GM18519 (cell line): ENCODE measurements around the gene PDZD7.
A peak's percentile ranks its signal among the peaks of the same experiment; 100 is the strongest.

Experiments
- ATAC-seq: cut with Tn5 transposase; IDR thresholded peaks from one replicate; pipeline ENCODE4 v1.9.1; 2021; ENCODE audit warnings: mild to moderate bottlenecking, moderate library complexity; ENCODE audit not compliant: unreplicated experiment, low FRiP score

Gene PDZD7

DNA sequence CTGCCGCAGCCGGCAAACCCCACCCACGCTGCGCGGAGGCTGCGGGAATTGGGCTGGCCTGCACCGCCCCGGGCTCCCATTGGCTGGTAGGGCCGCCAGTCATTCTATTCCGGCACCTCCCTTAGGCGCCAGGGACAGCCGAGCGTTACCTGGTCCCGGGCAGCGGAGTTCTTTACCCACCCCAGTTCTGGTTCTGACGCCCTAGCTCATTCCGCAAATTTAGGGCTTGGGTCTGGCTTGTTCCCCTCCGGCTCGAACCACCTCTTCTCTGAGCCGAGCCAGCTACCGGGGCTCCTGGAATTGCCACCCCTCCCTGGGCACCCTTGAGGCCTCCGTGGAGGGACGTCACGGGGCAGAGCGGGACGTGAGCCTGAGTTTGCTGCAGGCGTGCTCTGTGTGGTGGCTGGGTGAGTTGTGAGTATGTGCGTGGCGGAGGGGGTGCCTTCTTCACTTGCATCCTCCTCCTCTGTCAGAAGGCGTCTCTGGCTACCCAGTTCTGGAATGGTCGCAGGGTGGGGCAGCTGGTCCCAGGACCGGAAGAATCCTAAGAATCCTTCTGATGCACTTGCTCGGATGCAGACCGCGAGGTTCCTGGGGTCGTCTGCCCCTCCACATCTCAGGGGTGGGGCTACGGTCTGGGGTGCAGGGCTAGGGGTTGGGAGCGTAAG lies at the start of gene PDZD7, which contains the start of gene SFXN3:
TSS of gene PDZD7 (minus strand) at position 2 of the 668 bp plus-strand sequence. CDS start 910 bp downstream, outside the sequence.
TSS of gene SFXN3 (plus strand) at position 107 of the 668 bp plus-strand sequence. CDS start 3,461 bp downstream, outside the sequence.
- ATAC-seq: peak; percentile 63

DNA sequence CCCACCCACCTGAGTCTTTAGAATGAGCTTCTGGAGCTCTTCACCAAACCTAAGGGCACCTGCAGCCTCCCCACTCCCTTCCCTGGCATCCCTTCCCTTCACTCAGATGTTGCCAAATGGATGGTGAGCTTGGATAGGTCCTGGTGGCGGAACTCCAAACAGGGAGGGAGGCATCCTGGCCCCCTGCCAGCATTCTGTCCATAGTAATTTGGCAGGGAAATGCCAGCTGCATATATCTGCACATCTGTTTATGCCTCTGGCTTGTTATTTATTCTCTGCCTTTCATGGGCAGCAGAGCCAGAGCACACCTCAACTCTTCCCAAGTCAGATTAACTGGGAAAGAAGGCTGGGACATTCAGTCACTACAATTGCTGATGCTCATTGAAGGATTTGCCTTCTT lies 48.9 kb upstream of the PDZD7 start:
- ATAC-seq: no peak

DNA sequence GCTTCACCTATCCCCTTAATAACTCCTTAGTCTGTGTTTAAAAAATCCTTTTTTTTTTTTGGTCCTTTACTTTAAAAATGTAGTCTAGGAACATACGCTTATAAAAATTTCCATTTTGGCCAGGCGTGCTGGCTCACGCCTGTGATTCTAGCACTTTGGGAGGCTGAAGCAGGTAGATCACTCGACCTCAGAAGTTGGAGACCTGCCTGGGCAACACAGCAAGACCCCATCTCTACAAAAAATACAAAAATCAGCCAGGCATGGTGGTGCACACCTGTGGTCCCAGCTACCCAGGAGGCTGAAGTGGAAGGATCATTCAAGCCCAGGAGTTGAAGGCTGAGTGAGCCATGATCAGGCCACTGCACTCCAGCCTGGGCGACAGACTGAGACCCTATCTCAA lies 45.7 kb upstream of the PDZD7 start:
- no peak for ATAC-seq

DNA sequence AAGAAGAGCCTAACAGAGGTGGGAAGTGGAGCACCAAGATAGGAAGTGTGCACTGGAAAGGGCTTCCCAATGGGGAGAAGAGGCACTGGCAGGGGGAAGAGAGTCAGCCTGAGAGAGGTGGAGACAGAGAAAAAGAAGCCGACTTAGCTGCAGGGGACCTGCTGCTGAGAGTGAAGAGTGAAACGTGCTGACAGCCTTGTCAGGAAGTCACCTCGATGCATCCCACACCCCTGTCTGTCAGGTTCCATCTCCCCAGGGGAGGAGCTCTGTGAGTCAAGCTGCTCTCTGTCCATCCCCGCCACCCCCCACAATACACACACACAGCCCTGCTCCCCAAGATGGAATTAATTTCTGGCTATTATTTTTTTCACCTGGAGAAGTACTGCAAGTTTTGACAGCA lies 44.8 kb upstream of the PDZD7 start:
- ATAC-seq: no peak

DNA sequence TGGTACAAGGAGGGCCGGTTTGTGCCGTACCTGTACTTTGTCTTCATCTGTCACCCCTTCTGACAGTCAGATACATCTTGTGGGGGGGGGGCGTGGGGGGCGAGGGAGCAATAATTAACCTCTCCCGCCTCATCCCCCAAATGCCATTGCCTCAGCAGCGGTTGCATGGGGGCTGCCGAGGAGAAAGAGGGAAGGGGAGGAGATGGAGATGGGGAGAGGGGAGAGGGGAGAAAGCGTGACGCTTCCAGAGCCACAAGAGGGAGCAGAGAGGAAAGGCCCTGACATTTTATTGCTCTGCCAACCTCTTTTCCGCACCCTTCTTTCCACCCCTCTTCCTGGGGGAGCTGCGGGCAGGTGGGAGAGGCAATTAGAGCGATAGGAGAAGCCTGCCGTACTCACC lies 42.7 kb upstream of the PDZD7 start:
- no peak for ATAC-seq

DNA sequence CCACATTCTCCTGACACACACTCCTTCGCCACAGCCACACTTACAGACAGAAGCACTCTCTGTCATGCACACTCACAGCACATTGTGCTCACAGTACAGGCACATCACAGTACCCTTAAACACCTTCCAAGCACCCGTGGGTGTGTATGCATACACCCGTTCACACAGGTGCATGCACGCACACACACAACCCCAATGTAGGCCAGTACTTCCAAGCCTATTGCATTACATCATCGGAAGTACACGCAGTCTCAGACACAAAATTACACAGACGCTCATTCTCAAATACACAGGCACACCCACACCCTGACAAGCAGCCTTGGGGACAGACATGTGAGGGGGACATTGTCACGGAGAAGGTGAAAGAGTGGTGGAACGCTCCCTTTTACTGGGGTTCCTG lies 42.0 kb upstream of the PDZD7 start:
- no peak for ATAC-seq

DNA sequence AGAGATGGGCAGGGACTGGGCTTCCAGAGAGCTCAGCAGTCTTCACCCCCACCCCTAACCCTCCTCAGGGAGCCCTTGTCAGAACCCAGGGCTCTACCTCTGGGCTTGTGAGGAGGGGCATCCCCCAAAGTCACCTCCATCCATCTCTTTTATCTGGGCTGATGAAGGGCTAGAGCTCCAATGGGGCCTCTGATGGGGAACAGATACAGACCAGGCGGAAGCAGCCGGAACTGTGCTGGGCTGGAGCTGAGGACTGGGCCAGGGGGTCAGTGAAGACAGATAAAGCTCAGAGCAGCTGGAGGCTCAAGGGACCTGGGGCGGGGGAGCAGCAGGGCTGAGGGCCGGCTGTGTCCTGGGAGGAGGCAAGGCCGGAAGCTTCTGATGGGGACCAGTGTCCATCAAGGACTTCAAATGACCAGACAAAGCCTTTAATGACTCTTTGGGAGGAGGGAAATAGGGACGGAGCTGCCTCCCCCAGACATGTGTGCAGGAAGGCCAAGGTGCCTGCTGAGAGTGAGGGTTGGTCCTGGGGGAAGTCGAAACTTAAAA lies 41.0 kb upstream of the PDZD7 start:
- ATAC-seq: no peak

DNA sequence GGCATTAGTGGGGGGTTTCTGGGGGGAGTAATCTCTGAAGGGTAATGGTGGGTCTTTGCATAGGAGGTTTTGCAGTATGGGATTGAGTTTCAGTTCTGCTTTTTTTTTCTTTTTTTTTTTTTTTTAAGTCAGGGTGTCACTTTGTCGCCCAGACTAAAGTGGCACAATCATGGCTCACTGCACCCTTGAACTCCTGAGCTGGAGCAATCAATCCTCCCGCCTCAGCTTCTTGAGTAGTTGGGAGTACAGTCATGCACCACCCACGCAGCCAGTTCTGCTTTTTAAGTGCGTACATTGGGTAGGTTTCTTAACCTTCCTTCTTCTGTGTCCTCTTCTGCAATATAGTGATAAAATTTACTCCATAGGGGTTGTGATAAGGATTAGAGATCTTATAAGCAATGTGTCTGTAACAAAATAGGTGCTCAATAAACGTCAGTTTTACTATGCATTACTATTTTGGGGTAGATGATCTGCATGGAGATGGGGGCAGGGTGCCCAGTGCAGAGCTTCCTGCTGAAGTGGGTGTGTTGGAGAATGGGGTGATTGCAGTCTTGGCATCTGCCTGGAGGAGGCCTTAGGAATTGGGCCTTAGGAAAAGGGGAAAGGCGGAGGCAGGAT lies 40.4 kb upstream of the PDZD7 start:
- ATAC-seq: no peak

DNA sequence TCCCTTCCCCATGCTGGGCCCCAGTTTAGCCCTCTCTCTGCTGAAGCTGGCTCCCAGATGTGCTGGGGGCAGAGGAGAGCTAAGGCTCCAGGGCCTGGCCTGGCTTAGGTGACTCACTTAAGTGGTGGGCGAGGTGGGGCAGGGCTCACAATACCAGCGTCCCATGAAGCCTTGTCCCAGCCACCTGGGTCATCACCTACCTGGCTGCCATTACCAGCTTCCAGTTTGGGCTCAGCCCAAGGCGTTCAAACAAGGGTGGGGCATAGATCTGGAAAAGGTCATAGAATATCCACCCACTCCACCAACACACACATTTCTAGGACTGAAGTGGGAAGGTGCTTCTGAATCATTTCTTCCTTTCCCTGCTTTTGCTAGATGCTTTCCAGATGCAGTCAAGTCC lies 39.2 kb upstream of the PDZD7 start:
- no peak for ATAC-seq

DNA sequence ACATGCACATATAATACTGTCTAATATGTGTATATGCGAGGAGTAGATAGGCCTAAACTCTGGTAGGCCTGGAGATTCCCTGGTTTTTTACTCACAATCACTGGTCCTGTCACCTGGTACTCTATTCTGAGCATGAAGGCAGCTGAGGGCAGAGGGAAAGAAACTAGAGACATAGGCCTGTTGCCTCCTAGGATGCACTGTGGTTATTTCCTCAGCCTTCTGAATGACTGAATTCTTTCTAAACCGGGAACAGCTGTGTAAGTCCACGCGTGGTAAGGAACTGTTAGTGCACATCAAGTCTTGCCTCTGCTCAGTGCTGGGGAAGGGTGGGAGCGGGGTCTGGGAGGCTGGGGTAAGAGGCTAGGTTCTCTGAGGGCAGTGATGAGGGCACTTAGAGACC lies 38.5 kb upstream of the PDZD7 start:
- ATAC-seq: no peak

DNA sequence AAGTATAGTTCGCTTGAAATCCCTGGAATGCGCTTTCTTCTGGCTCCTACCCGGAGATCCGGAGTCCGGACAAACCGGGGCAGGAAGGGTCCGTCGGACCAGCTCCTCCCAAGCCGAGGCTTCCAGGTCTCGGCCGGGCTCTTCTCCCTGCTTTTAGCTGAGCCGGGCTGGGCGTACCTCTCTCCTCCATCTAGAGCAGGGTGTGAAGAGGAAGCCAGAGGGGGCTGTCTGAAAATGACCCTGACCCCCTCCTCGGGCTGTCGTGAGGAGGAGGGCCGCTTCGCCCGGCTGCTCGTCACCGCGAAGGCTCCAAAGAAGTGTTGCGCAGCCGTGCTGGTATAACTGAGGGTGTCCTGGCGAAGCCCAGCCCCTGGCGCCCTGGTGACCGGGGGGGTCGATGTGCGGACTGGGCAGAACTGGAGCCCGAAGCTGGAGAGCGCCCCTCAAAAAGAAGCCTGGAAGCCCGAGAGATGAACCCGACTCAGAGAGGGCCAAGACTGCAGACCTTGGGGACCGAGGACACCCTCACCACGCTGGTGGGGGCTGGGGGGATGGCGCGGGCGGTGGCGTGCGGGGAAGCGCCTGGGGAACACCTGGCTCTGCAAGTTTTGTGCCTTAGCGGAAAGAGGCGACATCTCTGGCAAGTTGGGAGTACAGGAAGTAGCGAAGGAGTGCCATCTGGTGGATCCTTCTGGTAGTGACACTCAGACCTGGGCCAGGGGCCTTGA lies 36.6 kb upstream of the PDZD7 start:
- ATAC-seq: no peak

DNA sequence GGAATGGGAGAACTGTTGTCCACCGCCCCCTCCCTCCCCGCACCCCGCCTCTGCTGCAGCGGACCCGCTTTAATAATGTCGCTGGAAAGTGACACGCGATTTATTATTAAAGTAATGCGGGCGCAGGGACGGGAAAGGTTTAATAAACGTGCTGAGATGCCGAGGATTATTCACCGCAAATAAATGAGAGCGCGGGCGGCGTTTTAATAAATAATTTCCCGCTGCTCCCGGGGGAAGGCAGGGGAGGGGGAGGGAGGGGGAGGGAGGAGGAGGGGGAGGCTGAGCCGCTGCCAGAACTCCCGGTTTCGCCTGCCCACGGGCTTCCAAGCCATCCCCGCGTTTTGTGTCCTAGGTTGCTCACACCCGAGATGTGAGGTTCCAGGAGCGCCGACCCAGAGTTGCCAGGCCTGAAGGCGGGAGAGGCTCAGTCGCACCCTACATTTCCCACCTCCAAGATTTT lies 36.0 kb upstream of the PDZD7 start:
- no peak for ATAC-seq

DNA sequence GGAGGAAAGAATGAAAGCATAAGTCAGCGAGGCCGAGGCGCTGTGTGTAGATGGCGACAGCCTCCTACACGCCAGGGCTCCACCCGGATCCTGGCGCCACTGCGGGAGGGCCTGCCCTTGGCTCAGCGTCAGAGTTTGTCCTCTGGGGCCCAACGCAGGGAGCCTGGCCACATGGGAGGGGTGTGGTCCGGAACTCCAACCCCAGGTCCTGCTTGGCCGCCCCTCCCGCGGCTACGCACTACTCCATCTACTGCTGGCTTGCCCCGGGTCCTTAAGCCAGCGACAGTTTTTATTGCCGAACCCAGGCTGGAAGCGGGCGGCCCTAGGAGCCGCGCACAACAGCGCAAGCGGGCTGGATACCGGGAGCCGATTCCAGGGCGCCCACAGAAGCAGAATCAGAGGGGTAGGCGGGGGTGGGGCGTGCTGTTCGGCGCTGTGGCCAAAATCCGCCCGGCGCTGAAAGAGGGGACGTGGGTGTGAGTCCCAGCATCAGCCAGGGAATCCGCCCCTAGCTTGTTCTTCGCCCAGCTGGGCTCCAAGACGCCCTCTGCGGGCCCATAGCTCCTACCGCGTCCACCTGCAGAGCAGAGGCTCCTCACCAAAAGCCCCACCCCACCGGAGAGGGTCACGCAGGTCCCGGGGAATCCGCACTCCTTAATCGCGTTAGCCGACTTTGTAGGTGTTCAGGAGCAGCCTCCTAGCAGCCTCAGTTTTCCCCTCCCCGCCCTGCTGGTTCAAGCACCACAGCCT lies 35.4 kb upstream of the PDZD7 start:
- no peak for ATAC-seq

DNA sequence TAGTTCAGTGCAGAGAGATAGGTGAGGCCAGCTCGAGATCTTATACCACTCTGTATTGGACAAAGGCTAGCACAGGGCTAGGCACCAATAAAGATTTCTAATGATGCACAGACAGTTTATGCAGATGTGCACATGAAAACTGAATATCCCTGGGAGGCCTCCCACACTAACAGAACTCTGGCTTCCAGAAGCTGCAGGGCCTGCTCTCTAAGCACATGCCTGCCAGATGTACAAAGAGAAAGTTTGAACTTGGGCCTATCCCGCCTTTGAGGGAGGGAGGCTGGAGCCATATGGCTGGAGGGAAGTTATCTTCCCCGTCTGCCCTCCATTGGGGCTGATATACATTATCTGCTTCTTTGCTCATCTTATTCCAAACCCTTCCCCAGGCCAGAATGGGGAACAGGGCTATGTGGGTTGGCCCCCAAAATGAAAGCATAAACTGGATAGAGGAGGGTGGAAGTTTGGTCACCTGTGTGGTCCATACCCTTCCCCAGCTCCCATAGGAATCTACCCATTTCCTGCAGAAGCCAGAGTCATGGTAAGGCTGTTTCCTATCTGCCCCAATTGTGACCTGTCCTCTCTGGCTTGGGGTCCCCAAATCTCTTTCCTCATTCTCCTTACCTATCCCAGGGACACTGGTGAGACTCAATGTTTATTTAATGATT lies 34.7 kb upstream of the PDZD7 start:
- no peak for ATAC-seq

DNA sequence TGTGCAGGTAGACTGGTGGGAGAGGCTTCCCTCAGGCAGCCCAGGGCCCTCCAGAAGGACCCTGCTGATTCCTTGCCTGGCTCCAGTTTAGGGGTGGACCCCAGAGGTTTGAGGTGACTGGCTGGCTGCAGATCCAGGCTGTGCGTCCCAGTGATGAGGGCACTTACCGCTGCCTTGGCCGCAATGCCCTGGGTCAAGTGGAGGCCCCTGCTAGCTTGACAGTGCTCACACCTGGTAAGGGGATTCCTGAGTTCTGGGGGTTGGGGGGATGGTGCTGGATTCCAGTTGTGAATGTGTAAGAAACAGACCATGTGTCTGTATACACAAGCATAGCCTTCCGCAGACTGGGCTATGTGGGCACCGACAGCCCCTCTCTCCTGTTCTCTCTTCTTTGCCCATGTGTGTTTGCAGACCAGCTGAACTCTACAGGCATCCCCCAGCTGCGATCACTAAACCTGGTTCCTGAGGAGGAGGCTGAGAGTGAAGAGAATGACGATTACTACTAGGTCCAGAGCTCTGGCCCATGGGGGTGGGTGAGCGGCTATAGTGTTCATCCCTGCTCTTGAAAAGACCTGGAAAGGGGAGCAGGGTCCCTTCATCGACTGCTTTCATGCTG lies 33.6 kb upstream of the PDZD7 start:
- ATAC-seq: no peak

DNA sequence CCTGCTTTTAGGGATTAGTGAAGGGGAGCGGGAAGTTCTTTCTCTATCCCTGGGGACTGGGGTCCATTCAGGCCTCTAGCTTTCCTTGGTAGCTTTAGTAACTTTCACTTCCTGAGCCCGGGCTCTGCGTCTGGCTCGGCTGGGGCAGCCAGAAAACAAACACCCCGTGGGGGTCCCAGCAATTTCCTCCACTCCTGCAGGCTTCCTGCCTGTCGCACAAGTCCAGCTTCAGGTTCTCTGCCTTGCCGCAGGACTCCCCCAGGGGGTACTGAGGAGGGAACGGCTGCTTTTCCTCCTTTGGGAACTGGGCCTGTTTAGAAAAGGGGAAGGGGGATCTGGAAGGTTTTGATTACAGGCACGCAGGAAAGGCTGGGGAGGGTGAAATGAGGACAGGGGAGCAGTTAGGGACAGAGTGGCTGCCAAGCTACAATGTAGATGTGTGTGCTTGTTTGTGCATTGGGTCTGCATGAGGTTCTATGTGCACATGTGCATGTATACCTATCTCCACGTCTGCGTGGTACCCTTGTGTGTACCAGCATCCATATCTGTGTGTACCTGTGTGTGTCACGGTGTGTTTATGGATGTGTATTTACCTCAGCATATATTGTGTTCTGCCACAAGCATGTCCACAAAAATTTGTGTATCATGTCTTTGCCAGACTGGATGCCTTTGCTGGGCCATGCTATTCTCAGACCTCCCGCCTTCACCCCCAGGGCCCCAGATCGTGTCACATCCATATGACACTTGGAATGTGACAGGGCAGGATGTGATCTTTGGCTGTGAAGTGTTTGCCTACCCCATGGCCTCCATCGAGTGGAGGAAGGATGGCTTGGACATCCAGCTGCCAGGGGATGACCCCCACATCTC lies 32.9 kb upstream of the PDZD7 start:
- no peak for ATAC-seq

DNA sequence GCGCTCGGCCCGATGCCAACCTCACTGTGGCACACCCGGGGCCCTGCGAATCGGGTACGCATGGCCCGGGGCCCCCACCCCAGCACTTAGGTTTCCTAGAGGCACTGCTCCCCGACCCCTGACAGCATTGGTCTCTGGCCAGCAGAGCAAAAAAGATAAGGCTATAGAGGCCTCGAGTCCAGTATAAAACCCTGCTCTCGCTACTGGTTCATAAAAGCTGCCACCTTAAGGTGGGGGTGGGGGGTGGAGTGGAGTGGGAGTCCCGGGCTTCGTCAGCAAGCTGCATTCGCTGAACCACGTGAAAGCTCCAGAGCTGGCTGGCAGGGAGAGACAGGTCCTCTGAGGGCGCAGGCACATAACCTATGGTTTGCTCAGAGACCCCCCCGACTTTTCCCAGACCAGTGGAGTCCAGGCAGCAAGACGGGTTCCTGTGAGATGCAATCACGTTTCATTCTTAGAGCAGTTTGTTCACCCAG lies 32.2 kb upstream of the PDZD7 start:
- no peak for ATAC-seq

DNA sequence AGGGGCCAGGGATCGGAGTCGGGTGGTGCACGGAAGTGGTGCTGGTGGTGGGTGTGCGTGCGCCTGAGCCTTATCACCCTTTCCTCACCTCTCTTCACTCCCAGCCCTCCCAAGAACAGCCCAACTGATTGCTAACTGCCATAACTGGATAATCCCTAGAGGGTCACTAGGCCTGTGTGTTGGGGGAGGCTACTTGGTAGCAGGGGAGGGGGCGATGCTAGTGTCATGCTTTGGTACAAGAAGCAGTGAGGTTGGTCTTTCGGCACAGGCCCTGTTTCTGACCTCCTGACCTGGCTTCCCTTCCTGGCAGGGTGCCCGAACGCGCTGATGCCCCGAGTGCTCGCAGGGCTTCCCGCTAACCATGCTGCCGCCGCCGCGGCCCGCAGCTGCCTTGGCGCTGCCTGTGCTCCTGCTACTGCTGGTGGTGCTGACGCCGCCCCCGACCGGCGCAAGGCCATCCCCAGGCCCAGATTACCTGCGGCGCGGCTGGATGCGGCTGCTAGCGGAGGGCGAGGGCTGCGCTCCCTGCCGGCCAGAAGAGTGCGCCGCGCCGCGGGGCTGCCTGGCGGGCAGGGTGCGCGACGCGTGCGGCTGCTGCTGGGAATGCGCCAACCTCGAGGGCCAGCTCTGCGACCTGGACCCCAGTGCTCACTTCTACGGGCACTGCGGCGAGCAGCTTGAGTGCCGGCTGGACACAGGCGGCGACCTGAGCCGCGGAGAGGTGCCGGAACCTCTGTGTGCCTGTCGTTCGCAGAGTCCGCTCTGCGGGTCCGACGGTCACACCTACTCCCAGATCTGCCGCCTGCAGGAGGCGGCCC lies 31.5 kb upstream of the PDZD7 start:
- ATAC-seq: no peak
